ENCODE measurements around the gene GTSE1. TPM values are rescaled to one million over a fixed set of nuclear protein-coding genes. Genes with fewer than 3 reads are reported as not detected.

GTSE1 gene
- polyA plus RNA-seq, 6 donors from 2014 or later = 0.10 to 0.11 TPM; not detected in 4

- Mint-ChIP-seq H3K4me1 (peaks cover 0 to 10% (median 7%) of the 10 kb centered on the region in 3 donors), H3K27ac (peak overlapping the region in 2 of 6 donors; percentile 44 to 96), H3K9me3 (no peaks in the 10 kb centered on the region), H3K36me3 (peaks cover 9 to 17% of the 10 kb centered on the region in 2 donors), H3K27me3 (no peaks in the 10 kb centered on the region), H3K4me3 (no peak overlapping the region)
- DNase-seq = no peak
- ATAC-seq (ENCODE audit: low read depth in 2 of 2) = no peak
Measured at GRCh38 chr22:46356496-46357480, 60.1 kb downstream of the GTSE1 start.

- H3K9me3 Mint-ChIP-seq = no peaks in the 10 kb centered on the region
- DNase-seq (no peak), ATAC-seq (ENCODE audit: low read depth in 2 of 2) (no peak)
- no peak overlapping the region for H3K4me3 Mint-ChIP-seq
- H3K27me3 Mint-ChIP-seq = no peaks in the 10 kb centered on the region
- peak overlapping the region in 1 of 6 donors; percentile 81 for H3K27ac Mint-ChIP-seq
- H3K4me1 Mint-ChIP-seq = peaks cover 6 to 10% (median 8%) of the 10 kb centered on the region in 3 donors
- peaks cover 5 to 20% of the 10 kb centered on the region in 2 donors for H3K36me3 Mint-ChIP-seq
Measured at GRCh38 chr22:46357711-46358520, 61.2 kb downstream of the GTSE1 start.

- Mint-ChIP-seq H3K36me3 (peaks cover 2 to 24% of the 10 kb centered on the region in 2 donors), H3K27ac (peak overlapping the region in 3 of 6 donors; percentile 57 to 82 (median 81)), H3K9me3 (no peaks in the 10 kb centered on the region), H3K27me3 (no peaks in the 10 kb centered on the region), H3K4me1 (peaks cover 7 to 11% (median 11%) of the 10 kb centered on the region in 3 donors), H3K4me3 (no peak overlapping the region)
- DNase-seq = no peak
- no peak for ATAC-seq (ENCODE audit: low read depth in 2 of 2)
Measured at GRCh38 chr22:46358766-46359165, 62.1 kb downstream of the GTSE1 start.

- no peaks in the 10 kb centered on the region for H3K9me3 Mint-ChIP-seq
- no peaks in the 10 kb centered on the region for H3K27me3 Mint-ChIP-seq
- peak overlapping the region in 2 of 6 donors; percentile 19 to 52 for H3K27ac Mint-ChIP-seq
- H3K4me1 Mint-ChIP-seq = peaks cover 7 to 11% (median 11%) of the 10 kb centered on the region in 3 donors
- peaks cover 0 to 24% of the 10 kb centered on the region in 2 donors for H3K36me3 Mint-ChIP-seq
- ATAC-seq (ENCODE audit: low read depth in 2 of 2) (no peak), DNase-seq (no peak)
- no peak overlapping the region for H3K4me3 Mint-ChIP-seq
Measured at GRCh38 chr22:46359362-46359761, 62.7 kb downstream of the GTSE1 start.

- ATAC-seq (ENCODE audit: low read depth in 2 of 2) (no peak), DNase-seq (no peak)
- H3K27me3 Mint-ChIP-seq = no peaks in the 10 kb centered on the region
- peaks cover 7 to 11% (median 11%) of the 10 kb centered on the region in 3 donors for H3K4me1 Mint-ChIP-seq
- peaks cover 0 to 24% of the 10 kb centered on the region in 2 donors for H3K36me3 Mint-ChIP-seq
- H3K9me3 Mint-ChIP-seq = no peaks in the 10 kb centered on the region
- peak overlapping the region in 1 of 6 donors; percentile 71 for H3K27ac Mint-ChIP-seq
- H3K4me3 Mint-ChIP-seq = peak overlapping the region in 1 of 8 donors; percentile 13
Measured at GRCh38 chr22:46360097-46360496, 63.4 kb downstream of the GTSE1 start.

- Mint-ChIP-seq H3K36me3 (peaks cover 0 to 24% of the 10 kb centered on the region in 2 donors), H3K27ac (peak overlapping the region in 1 of 6 donors; percentile 89), H3K27me3 (no peaks in the 10 kb centered on the region), H3K9me3 (no peaks in the 10 kb centered on the region), H3K4me3 (no peak overlapping the region), H3K4me1 (peaks cover 2 to 11% (median 7%) of the 10 kb centered on the region in 3 donors)
- DNase-seq (no peak), ATAC-seq (ENCODE audit: low read depth in 2 of 2) (no peak)
Measured at GRCh38 chr22:46360891-46361290, 64.2 kb downstream of the GTSE1 start.

- DNase-seq (no peak), ATAC-seq (ENCODE audit: low read depth in 2 of 2) (no peak)
- Mint-ChIP-seq H3K27ac (peak overlapping the region in 1 of 6 donors; percentile 63), H3K9me3 (no peaks in the 10 kb centered on the region), H3K27me3 (no peaks in the 10 kb centered on the region), H3K4me3 (no peak overlapping the region), H3K36me3 (peaks cover 0 to 24% of the 10 kb centered on the region in 2 donors), H3K4me1 (peaks cover 2 to 11% (median 7%) of the 10 kb centered on the region in 3 donors)
Measured at GRCh38 chr22:46361826-46362202, 65.1 kb downstream of the GTSE1 start.

- DNase-seq (peak; percentile 33), ATAC-seq (ENCODE audit: low read depth in 2 of 2) (peak in 1 of 2 donors; percentile 54)
- Mint-ChIP-seq H3K4me3 (no peak overlapping the region), H3K36me3 (peaks cover 0 to 24% of the 10 kb centered on the region in 2 donors), H3K9me3 (no peaks in the 10 kb centered on the region), H3K27ac (peak overlapping the region in 4 of 6 donors; percentile 18 to 79 (median 44)), H3K27me3 (no peaks in the 10 kb centered on the region), H3K4me1 (peaks cover 6 to 11% (median 7%) of the 10 kb centered on the region in 3 donors)
Measured at GRCh38 chr22:46362203-46362933, 65.7 kb downstream of the GTSE1 start.

GRCh38 chr22:46362934-46363515 lies 66.4 kb downstream of the GTSE1 start:
- Mint-ChIP-seq H3K9me3 (no peaks in the 10 kb centered on the region), H3K4me1 (peaks cover 10 to 13% (median 11%) of the 10 kb centered on the region in 3 donors), H3K27ac (peak overlapping the region in 4 of 6 donors; percentile 18 to 90 (median 72)), H3K4me3 (peak overlapping the region in 1 of 8 donors; percentile 47), H3K36me3 (peaks cover 0 to 24% of the 10 kb centered on the region in 2 donors), H3K27me3 (peaks cover 0 to 6% (median 0%) of the 10 kb centered on the region in 3 donors)
- DNase-seq (no peak), ATAC-seq (ENCODE audit: low read depth in 2 of 2) (no peak)

- DNase-seq = no peak
- ATAC-seq (ENCODE audit: low read depth in 2 of 2) = no peak
- Mint-ChIP-seq H3K4me1 (peaks cover 10 to 20% (median 16%) of the 10 kb centered on the region in 3 donors), H3K9me3 (no peaks in the 10 kb centered on the region), H3K4me3 (no peak overlapping the region), H3K27ac (peak overlapping the region in 1 of 6 donors; percentile 19), H3K27me3 (peaks cover 0 to 13% (median 0%) of the 10 kb centered on the region in 3 donors), H3K36me3 (peaks cover 0 to 20% of the 10 kb centered on the region in 2 donors)
Measured at GRCh38 chr22:46363611-46364321, 67.1 kb downstream of the GTSE1 start.

- DNase-seq = no peak
- peak in 1 of 2 donors; percentile 20 for ATAC-seq (ENCODE audit: low read depth in 2 of 2)
- no peaks in the 10 kb centered on the region for H3K9me3 Mint-ChIP-seq
- peak overlapping the region in 2 of 6 donors; percentile 56 to 88 for H3K27ac Mint-ChIP-seq
- peaks cover 10 to 20% (median 16%) of the 10 kb centered on the region in 3 donors for H3K4me1 Mint-ChIP-seq
- peaks cover 0 to 20% (median 0%) of the 10 kb centered on the region in 3 donors for H3K27me3 Mint-ChIP-seq
- H3K36me3 Mint-ChIP-seq = peaks cover 0 to 17% of the 10 kb centered on the region in 2 donors
- H3K4me3 Mint-ChIP-seq = no peak overlapping the region
Measured at GRCh38 chr22:46364341-46365165, 67.9 kb downstream of the GTSE1 start.
